Chondrocyte (in vitro differentiated cells): ENCODE measurements around the gene CLCA2. TPM values are rescaled to one million over a fixed set of nuclear protein-coding genes. Genes with fewer than 3 reads are reported as not detected.

Source experiments
- DNase-seq: peaks from one replicate; pipeline ENCODE4 v3.0.0; 2021; ENCODE audit warnings: mixed read lengths, low spot score
- H3K27ac Mint-ChIP-seq: one replicate; pipeline ENCODE4 v1.8.0; 2021; ENCODE audit warnings: mild to moderate bottlenecking, moderate library complexity, mixed read lengths; ENCODE audit not compliant: unreplicated experiment
- H3K27me3 Mint-ChIP-seq: 2 replicates; pipeline ENCODE4 v1.8.0; 2021; ENCODE audit warnings: low read depth, mixed read lengths
- H3K36me3 Mint-ChIP-seq: 2 replicates; pipeline ENCODE4 v1.8.0; 2021; ENCODE audit warnings: low read depth, mixed read lengths
- H3K4me1 Mint-ChIP-seq: 2 replicates; pipeline ENCODE4 v1.8.0; 2021; ENCODE audit warnings: low read depth, mild to moderate bottlenecking, mixed read lengths
- H3K4me3 Mint-ChIP-seq: one replicate; pipeline ENCODE4 v1.8.0; 2021; ENCODE audit warnings: mild to moderate bottlenecking, moderate library complexity, mixed read lengths; ENCODE audit not compliant: unreplicated experiment
- H3K9me3 Mint-ChIP-seq: 2 replicates; pipeline ENCODE4 v1.8.0; 2021; ENCODE audit warnings: low read depth, mixed read lengths
- total RNA-seq: library from RNA; stranded (reverse); gene quantifications from 3 replicates; pipeline ENCODE4 v1.2.1, GENCODE V29; 2021
- TF ChIP-seq, protein P1 (sequence below): fragments of 200-600 bp; sonication (generic); IDR thresholded peaks from 2 replicates; pipeline ENCODE4 v1.5.0; 2021; ENCODE audit warnings: antibody characterized with exemption, mild to moderate bottlenecking, moderate library complexity

The CLCA2 gene
- total RNA-seq, 1 donor from 2014 or later = not detected

DNA sequence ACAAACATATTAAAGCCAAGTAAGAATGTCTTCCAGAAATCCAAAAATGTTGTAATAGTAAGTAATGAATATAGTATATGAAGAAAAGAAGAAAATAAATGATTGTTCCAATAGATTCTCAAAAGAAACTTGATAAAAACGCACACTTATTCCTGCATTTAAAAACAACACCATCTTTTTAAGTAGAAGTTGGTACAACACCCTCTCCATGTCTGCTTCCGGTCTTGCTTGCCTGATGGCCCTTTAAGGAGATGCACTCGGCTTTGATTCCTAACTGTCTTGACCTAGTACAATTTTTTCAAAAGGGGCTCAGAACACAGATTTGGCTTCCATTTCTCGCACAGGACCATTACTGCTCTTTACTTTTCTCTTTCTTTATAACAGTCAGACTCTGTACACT lies 53.7 kb downstream of the CLCA2 start:
- no peak for DNase-seq
- H3K27ac Mint-ChIP-seq = no peak overlapping the region
- no peaks in the 10 kb centered on the region for H3K4me1 Mint-ChIP-seq

DNA sequence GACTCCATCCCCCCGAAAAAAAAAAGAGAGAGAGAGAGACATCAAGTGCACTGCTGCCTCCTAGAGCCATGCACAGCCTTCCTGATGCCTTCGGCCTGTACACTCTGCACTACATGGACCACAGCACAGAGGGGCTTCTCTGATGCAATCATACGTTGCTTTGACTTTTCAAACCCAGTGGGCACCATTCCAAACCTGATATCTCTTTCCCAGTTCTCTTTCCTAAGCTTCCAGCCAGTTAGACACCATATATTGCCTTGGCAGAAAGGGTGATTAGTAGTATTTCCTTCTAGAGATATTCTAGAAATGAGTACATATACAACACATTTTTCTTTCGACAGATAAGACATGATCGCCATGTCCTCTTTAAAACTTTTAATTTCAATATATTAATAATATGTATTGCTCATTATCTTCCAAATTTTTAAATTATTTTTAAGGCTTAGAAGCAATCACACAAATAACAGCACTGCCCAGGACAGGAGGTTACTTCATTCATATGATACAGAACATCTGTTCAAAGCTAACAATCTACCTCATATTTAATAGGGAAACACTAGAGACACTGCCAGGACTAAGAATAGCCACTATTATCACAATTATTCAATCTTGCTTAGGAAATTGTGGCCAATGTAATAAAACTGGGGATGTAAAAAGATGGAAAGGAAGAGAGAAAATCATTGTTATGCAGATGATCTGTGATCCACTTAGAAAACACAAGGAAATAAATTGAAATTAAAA lies 54.6 kb downstream of the CLCA2 start:
- no peak for DNase-seq
- Mint-ChIP-seq H3K36me3 (no peaks in the 10 kb centered on the region), H3K4me3 (no peak overlapping the region), H3K27ac (no peak overlapping the region), H3K27me3 (no peaks in the 10 kb centered on the region), H3K4me1 (no peaks in the 10 kb centered on the region), H3K9me3 (no peaks in the 10 kb centered on the region)
- TF ChIP-seq, protein P1, sequence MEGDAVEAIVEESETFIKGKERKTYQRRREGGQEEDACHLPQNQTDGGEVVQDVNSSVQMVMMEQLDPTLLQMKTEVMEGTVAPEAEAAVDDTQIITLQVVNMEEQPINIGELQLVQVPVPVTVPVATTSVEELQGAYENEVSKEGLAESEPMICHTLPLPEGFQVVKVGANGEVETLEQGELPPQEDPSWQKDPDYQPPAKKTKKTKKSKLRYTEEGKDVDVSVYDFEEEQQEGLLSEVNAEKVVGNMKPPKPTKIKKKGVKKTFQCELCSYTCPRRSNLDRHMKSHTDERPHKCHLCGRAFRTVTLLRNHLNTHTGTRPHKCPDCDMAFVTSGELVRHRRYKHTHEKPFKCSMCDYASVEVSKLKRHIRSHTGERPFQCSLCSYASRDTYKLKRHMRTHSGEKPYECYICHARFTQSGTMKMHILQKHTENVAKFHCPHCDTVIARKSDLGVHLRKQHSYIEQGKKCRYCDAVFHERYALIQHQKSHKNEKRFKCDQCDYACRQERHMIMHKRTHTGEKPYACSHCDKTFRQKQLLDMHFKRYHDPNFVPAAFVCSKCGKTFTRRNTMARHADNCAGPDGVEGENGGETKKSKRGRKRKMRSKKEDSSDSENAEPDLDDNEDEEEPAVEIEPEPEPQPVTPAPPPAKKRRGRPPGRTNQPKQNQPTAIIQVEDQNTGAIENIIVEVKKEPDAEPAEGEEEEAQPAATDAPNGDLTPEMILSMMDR = no peak

More for the DNA sequence above, 53.7 kb downstream of the CLCA2 start:
- Mint-ChIP-seq H3K27me3 (no peaks in the 10 kb centered on the region), H3K4me3 (no peak overlapping the region), H3K36me3 (no peaks in the 10 kb centered on the region), H3K9me3 (no peaks in the 10 kb centered on the region)
- TF ChIP-seq, protein P1 = no peak

DNA sequence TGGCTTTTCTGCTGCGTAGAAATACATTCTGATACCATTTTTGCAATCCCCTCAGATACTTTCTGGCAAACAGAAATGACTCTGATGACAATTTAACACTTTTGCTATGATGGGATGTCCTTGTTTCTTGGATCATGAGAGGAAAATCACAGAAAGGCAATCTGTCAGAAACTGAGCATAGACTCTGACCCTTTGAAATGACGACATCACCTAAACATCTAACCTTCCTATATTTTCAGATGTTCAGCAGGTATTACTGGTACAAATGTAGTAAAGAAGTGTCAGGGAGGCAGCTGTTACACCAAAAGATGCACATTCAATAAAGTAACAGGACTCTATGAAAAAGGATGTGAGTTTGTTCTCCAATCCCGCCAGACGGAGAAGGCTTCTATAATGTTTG lies 58.0 kb downstream of the CLCA2 start:
- TF ChIP-seq, protein P1 = no peak
- no peaks in the 10 kb centered on the region for H3K27me3 Mint-ChIP-seq
- H3K27ac Mint-ChIP-seq = no peak overlapping the region
- H3K4me3 Mint-ChIP-seq = no peak overlapping the region
- H3K36me3 Mint-ChIP-seq = no peaks in the 10 kb centered on the region
- H3K9me3 Mint-ChIP-seq = no peaks in the 10 kb centered on the region
- H3K4me1 Mint-ChIP-seq = no peaks in the 10 kb centered on the region
- no peak for DNase-seq

DNA sequence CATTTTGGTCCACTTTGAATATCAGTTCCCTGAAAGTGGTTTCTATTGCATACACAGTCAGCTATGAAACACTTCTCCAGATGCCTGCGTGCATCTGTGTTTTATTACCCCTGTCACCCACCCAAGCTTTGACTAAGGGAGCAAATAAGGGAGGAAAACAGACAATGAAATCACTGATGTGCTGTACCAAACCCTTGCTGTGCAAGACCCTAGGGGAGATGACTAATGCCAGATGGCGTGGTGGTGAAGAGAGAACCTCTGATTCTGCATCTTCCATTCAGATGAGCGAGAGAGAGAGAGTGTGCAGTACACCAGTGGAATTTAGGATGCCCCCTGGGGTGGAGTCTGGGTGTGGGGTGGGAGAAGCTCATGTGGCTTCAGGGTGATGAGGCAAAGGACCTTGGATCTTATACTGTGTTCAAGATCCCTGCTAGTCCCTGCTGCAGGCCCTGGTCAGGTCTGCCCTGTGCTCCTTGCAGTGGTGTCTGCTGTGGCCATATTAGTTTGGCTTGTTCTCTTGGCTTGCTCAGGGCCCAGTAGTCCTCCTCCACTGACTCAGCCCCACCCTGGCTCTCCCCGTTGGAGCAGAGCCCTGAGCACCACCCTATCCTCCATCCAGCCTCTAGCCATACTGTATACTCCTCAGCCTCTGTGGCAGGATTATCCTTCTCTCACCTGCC lies 63.3 kb downstream of the CLCA2 start:
- no peak for DNase-seq

DNA sequence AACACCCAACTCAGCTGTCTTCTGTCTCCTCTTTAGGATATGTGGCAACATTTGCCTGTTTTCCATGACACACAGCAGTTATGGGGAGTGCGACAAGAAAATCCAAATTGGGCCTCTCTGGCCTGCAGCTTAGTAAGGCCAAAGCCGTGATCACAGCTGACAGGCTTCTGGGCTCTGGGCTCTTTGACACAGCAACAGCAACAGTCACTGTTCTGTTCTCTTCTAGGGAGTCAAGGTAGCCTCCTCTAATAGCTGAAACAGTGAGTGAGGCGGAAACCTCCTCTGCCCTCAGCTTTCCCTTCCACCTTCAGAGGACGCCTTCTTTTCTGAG lies 63.8 kb downstream of the CLCA2 start:
- H3K4me1 Mint-ChIP-seq = no peaks in the 10 kb centered on the region
- no peak overlapping the region for H3K27ac Mint-ChIP-seq
- TF ChIP-seq, protein P1 = no peak
- no peak overlapping the region for H3K4me3 Mint-ChIP-seq
- H3K27me3 Mint-ChIP-seq = no peaks in the 10 kb centered on the region
- no peaks in the 10 kb centered on the region for H3K9me3 Mint-ChIP-seq
- no peak for DNase-seq
- no peaks in the 10 kb centered on the region for H3K36me3 Mint-ChIP-seq

More for the DNA sequence above, 63.3 kb downstream of the CLCA2 start:
- Mint-ChIP-seq H3K4me3 (no peak overlapping the region), H3K36me3 (no peaks in the 10 kb centered on the region), H3K27ac (no peak overlapping the region), H3K9me3 (no peaks in the 10 kb centered on the region), H3K4me1 (no peaks in the 10 kb centered on the region), H3K27me3 (no peaks in the 10 kb centered on the region)
- TF ChIP-seq, protein P1 = no peak
